GM21515 (cell line): Measurements from ENCODE around the gene NCOA1.
A peak's percentile ranks its signal among the peaks of the same experiment; 100 is the strongest.

Source experiments
- ATAC-seq: cut with Tn5 transposase; IDR thresholded peaks from one replicate; pipeline ENCODE4 v1.9.1; 2021; ENCODE audit not compliant: unreplicated experiment

The NCOA1 gene

GRCh38 chr2:24680196-24680595, 189.1 kb downstream of the NCOA1 start:
- ATAC-seq: no peak

GRCh38 chr2:24682304-24682703, 191.2 kb downstream of the NCOA1 start:
- no peak for ATAC-seq

GRCh38 chr2:24683408-24683807, 192.4 kb downstream of the NCOA1 start:
- no peak for ATAC-seq

- no peak for ATAC-seq
Measured at GRCh38 chr2:24690524-24690923, 199.5 kb downstream of the NCOA1 start.

GRCh38 chr2:24691806-24692205, 200.8 kb downstream of the NCOA1 start:
- ATAC-seq: no peak

GRCh38 chr2:24697792-24698191, 206.7 kb downstream of the NCOA1 start:
- no peak for ATAC-seq

GRCh38 chr2:24702800-24703199, 211.7 kb downstream of the NCOA1 start:
- ATAC-seq: no peak

GRCh38 chr2:24704692-24705091, 213.6 kb downstream of the NCOA1 start:
- no peak for ATAC-seq

GRCh38 chr2:24707143-24707542, 216.1 kb downstream of the NCOA1 start:
- no peak for ATAC-seq

- ATAC-seq: no peak
Measured at GRCh38 chr2:24708537-24709152, 217.6 kb downstream of the NCOA1 start.

- ATAC-seq: no peak
Measured at GRCh38 chr2:24710806-24711205, 219.8 kb downstream of the NCOA1 start.

- no peak for ATAC-seq
Measured at GRCh38 chr2:24711865-24712264, 220.8 kb downstream of the NCOA1 start.

- ATAC-seq: no peak
Measured at GRCh38 chr2:24712296-24712695, 221.2 kb downstream of the NCOA1 start.

GRCh38 chr2:24717263-24717951, 226.4 kb downstream of the NCOA1 start:
- no peak for ATAC-seq

- peak; percentile 77 for ATAC-seq
Measured at GRCh38 chr2:24720310-24720709, 229.3 kb downstream of the NCOA1 start.

GRCh38 chr2:24721470-24721869, 230.4 kb downstream of the NCOA1 start:
- ATAC-seq: no peak

GRCh38 chr2:24722141-24722790, 231.2 kb downstream of the NCOA1 start:
- ATAC-seq: no peak

- no peak for ATAC-seq
Measured at GRCh38 chr2:24723191-24723590, 232.1 kb downstream of the NCOA1 start.

- ATAC-seq: no peak
Measured at GRCh38 chr2:24723665-24724064, 232.6 kb downstream of the NCOA1 start.

GRCh38 chr2:24724111-24724775, 233.2 kb downstream of the NCOA1 start:
- no peak for ATAC-seq

GRCh38 chr2:24725956-24726355, 234.9 kb downstream of the NCOA1 start:
- ATAC-seq: no peak

GRCh38 chr2:24730481-24730880, 239.4 kb downstream of the NCOA1 start:
- ATAC-seq: no peak
